Skeletal muscle tissue (tissue), 4 donors: Measurements from ENCODE around the gene SEMA5A. TPM values are rescaled to one million over a fixed set of nuclear protein-coding genes. Genes with fewer than 3 reads are reported as not detected.

Experiments
- H3K27ac ChIP-seq: one replicate; pipeline ENCODE4 v1.7.0; 2013; ENCODE audit warnings: mild to moderate bottlenecking, low read depth, low read length, inconsistent platforms
- H3K27me3 ChIP-seq, 3 donors: one replicate each; pipeline ENCODE4 v1.7.0; 2013; ENCODE audit warnings: low read length in 3 of 3; ENCODE audit not compliant: control insufficient read depth in 3 of 3, insufficient read depth in 3 of 3
- H3K36me3 ChIP-seq, 3 donors: one replicate each; pipeline ENCODE4 v1.7.0; 2013; ENCODE audit warnings: low read length in 3 of 3; ENCODE audit not compliant: control insufficient read depth in 3 of 3, insufficient read depth in 3 of 3
- H3K4me1 ChIP-seq, 3 donors: one replicate each; pipeline ENCODE4 v1.7.0; 2013; ENCODE audit warnings: low read length in 3 of 3, mild to moderate bottlenecking in 3 of 3; ENCODE audit not compliant: control insufficient read depth in 3 of 3, insufficient read depth in 3 of 3
- H3K4me3 ChIP-seq, 3 donors: one replicate each; pipeline ENCODE4 v1.7.0; 2013; ENCODE audit warnings: low read length in 3 of 3
- H3K9ac ChIP-seq, 3 donors: one replicate each; pipeline ENCODE4 v1.7.0; 2013; ENCODE audit warnings: low read length in 3 of 3, mild to moderate bottlenecking in 3 of 3, moderate library complexity in 2 of 3, low read depth in 1 of 3
- H3K9me3 ChIP-seq, 3 donors: one replicate each; pipeline ENCODE4 v1.7.0; 2013; ENCODE audit warnings: low read length in 3 of 3; ENCODE audit not compliant: control insufficient read depth in 3 of 3
- total RNA-seq: library from RNA; depleted of rRNA; stranded (reverse); fragments of >200 nt; gene quantifications from one replicate; pipeline ENCODE4 v1.2.3, GENCODE V29; 2014
- donor health status: Osteomylitis.

SEMA5A gene
- total RNA-seq, 1 donor from 2014 or later, result 25.1 TPM

DNA sequence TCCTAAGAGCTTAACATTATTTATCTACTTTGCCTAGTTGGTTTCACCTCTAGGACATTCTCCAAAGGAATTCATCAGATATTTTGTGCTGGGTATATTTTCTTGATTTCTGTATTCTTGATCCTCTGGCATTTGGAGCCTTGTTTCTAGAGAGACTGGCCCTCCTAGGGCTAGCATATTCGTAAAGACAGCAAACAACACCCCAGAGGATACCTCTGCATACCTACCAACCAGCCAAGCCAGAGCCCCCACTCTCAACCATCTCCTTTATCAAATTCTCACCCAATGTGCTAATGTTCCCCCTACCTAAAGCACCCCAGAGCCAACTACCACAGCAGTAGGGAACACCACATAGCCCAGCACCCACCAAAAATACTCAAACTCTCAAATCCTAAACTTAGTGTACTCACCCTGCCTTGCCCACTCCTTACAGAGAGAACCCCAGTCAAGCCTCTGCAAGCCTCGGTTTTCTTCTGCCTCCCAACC is 149.5 kb downstream of the SEMA5A start:
- Histone ChIP-seq H3K27ac (no peak overlapping the region), H3K9me3 (no peaks in the 10 kb centered on the region), H3K27me3 (no peaks in the 10 kb centered on the region), H3K4me1 (no peaks in the 10 kb centered on the region), H3K4me3 (no peak overlapping the region), H3K36me3 (no peaks in the 10 kb centered on the region), H3K9ac (no peak overlapping the region)

DNA sequence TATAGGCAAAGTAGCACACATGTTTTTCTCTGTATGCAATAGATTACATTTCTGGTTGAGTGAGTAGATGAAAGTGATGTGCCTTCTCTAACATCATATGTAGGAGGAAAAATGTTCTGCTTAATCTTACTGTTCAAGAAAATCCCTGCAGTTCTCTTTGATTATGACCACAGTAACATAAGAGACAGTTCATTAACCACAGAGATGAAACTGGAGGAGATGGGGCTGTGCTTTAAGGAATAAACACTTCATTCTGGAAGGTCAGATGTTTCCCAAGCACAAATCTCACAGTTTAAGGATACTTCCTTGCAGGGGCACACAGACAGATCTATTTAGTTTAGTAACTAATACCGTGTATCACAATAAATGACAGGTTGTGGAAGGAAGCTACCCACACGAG is 150.2 kb downstream of the SEMA5A start:
- no peak overlapping the region for H3K4me3 ChIP-seq
- no peaks in the 10 kb centered on the region for H3K27me3 ChIP-seq
- H3K36me3 ChIP-seq, result no peaks in the 10 kb centered on the region
- H3K9me3 ChIP-seq, result no peaks in the 10 kb centered on the region
- H3K27ac ChIP-seq, result no peak overlapping the region
- H3K4me1 ChIP-seq, result no peaks in the 10 kb centered on the region
- no peak overlapping the region for H3K9ac ChIP-seq

DNA sequence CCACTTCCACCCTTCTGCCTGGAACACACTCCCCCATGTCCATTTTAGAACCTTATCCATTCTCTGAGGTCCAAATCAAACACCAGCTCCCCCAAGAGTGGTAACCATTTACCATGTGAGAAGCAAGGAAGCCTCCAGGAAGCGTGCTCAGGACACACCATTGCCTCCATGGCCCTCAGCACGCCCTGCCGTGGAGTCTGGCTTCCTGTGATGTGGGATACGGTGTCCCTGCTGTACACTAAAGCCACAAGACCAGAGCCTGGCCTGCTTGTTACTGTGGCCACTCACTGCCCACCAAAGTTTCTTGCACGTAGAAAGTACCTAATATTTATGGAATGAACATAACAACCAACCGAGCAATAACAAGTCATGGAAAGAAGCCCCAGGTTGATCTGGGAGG is 151.7 kb downstream of the SEMA5A start:
- Histone ChIP-seq H3K27ac (no peak overlapping the region), H3K36me3 (no peaks in the 10 kb centered on the region), H3K9me3 (no peaks in the 10 kb centered on the region), H3K4me1 (no peaks in the 10 kb centered on the region), H3K27me3 (no peaks in the 10 kb centered on the region), H3K9ac (no peak overlapping the region), H3K4me3 (no peak overlapping the region)

DNA sequence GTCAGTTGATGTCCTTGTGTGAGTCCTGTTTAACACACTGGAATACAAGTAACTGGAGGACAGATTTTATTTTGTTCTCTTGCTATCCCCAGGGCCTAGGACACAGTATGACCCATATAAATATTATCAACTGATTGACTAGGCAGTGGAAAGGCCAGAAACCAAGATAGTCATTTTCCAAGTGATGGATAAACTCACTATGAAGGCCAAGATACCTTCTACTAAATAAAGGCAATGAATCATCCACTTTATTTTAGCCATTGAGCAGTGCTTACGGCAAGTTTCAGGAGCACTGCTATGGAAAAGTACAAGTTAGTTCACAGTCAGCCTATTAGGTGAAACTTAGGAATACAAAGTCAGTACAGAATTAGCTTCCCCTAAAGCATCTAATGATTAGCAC is 153.2 kb downstream of the SEMA5A start:
- Histone ChIP-seq H3K27me3 (no peaks in the 10 kb centered on the region), H3K9me3 (no peaks in the 10 kb centered on the region), H3K4me1 (no peaks in the 10 kb centered on the region), H3K27ac (no peak overlapping the region), H3K4me3 (no peak overlapping the region), H3K36me3 (no peaks in the 10 kb centered on the region), H3K9ac (no peak overlapping the region)

DNA sequence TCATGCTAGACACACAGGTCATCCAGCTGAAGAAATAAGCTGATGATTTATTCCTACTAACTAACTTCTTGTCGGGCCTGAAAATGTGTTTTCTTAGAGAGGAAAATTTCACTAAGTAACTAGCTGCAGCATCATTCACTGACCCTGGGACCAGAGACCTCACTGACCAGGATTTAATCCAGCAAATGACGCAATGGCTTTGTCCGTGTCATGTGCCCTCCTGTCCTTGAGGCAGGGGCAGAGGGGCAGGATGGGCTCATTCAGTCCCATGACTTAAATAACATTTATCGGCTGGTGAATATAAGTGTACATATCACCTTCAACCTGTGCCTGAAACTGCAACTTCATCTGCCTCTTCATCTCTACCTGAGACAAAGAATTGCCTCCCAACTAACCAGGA is 154.8 kb downstream of the SEMA5A start:
- no peaks in the 10 kb centered on the region for H3K36me3 ChIP-seq
- H3K4me1 ChIP-seq, result no peaks in the 10 kb centered on the region
- H3K27ac ChIP-seq, result no peak overlapping the region
- no peak overlapping the region for H3K9ac ChIP-seq
- no peaks in the 10 kb centered on the region for H3K9me3 ChIP-seq
- H3K27me3 ChIP-seq, result no peaks in the 10 kb centered on the region
- H3K4me3 ChIP-seq, result no peak overlapping the region

DNA sequence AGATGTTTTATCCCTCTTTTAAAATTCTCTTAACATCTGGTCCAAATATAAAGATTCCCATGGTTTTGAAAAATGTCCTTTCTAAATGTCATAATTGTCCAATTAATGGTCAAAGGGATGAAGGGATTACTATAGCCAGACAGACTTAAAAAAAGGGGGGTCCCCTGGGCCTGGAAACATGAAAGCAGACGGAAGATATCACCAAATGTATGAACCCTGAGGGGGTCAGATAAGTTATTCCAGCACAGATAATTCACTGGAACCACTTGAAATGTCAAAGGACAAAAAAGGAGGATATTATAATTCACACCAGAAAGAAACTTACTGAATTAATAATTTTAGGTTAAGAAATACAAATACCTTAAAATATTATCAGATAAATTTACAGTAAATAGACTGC is 155.8 kb downstream of the SEMA5A start:
- Histone ChIP-seq H3K36me3 (no peaks in the 10 kb centered on the region), H3K9ac (no peak overlapping the region), H3K27ac (no peak overlapping the region)

GRCh38 chr5:9388941-9389674 is 156.8 kb downstream of the SEMA5A start:
- no peak overlapping the region for H3K27ac ChIP-seq
- no peak overlapping the region for H3K9ac ChIP-seq
- H3K4me3 ChIP-seq, result no peak overlapping the region
- H3K36me3 ChIP-seq, result no peaks in the 10 kb centered on the region
- H3K9me3 ChIP-seq, result no peaks in the 10 kb centered on the region
- no peaks in the 10 kb centered on the region for H3K27me3 ChIP-seq
- no peaks in the 10 kb centered on the region for H3K4me1 ChIP-seq

More for the DNA sequence above, 155.8 kb downstream of the SEMA5A start:
- no peak overlapping the region for H3K4me3 ChIP-seq
- H3K4me1 ChIP-seq, result no peaks in the 10 kb centered on the region
- no peaks in the 10 kb centered on the region for H3K27me3 ChIP-seq
- no peaks in the 10 kb centered on the region for H3K9me3 ChIP-seq

DNA sequence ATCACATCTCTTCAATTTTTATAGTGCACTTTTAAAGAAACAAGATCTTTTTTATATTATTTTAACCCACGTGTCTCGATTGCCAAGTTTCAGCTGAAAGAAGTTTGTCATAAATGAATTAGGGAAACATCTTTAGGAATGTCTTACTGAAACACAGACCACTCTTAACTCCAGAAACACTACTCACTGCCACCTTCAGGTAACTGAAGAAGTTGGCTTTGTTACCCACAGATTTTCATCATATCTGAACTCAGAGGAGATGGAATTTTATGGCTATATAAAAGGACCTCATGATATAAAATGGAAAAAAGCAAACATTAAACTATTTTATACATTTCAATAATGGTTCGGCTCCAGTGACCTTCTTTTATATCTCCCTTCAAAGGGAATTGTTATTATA is 158.0 kb downstream of the SEMA5A start:
- Histone ChIP-seq H3K9ac (no peak overlapping the region), H3K9me3 (no peaks in the 10 kb centered on the region), H3K4me1 (no peaks in the 10 kb centered on the region), H3K36me3 (no peaks in the 10 kb centered on the region), H3K27ac (no peak overlapping the region), H3K4me3 (no peak overlapping the region), H3K27me3 (no peaks in the 10 kb centered on the region)

GRCh38 chr5:9386945-9387344 is 158.9 kb downstream of the SEMA5A start:
- Histone ChIP-seq H3K9ac (no peak overlapping the region), H3K4me3 (no peak overlapping the region), H3K27ac (no peak overlapping the region), H3K4me1 (no peaks in the 10 kb centered on the region), H3K27me3 (no peaks in the 10 kb centered on the region), H3K36me3 (no peaks in the 10 kb centered on the region), H3K9me3 (no peaks in the 10 kb centered on the region)

- no peaks in the 10 kb centered on the region for H3K27me3 ChIP-seq
- no peaks in the 10 kb centered on the region for H3K36me3 ChIP-seq
These were observed 163.4 kb downstream of the SEMA5A start for GRCh38 chr5:9382522-9382921.

More at GRCh38 chr5:9382522-9382921, 163.4 kb downstream of the SEMA5A start:
- Histone ChIP-seq H3K27ac (no peak overlapping the region), H3K4me3 (no peak overlapping the region), H3K9ac (no peak overlapping the region), H3K4me1 (no peaks in the 10 kb centered on the region), H3K9me3 (no peaks in the 10 kb centered on the region)
